GM12892 (cell line): Measurements from ENCODE around the gene ATP6V0B.

Experiments used
- POLR2AphosphoS5 ChIP-seq: IDR thresholded peaks from 2 replicates; pipeline ENCODE4 v1.6.1; 2011; ENCODE audit warnings: low read depth, low read length, control low read depth
- TAF1 ChIP-seq: IDR thresholded peaks from 2 replicates; pipeline ENCODE4 v1.6.1; 2011; ENCODE audit warnings: low read depth, mild to moderate bottlenecking, control low read depth, low read length, borderline replicate concordance

DNA sequence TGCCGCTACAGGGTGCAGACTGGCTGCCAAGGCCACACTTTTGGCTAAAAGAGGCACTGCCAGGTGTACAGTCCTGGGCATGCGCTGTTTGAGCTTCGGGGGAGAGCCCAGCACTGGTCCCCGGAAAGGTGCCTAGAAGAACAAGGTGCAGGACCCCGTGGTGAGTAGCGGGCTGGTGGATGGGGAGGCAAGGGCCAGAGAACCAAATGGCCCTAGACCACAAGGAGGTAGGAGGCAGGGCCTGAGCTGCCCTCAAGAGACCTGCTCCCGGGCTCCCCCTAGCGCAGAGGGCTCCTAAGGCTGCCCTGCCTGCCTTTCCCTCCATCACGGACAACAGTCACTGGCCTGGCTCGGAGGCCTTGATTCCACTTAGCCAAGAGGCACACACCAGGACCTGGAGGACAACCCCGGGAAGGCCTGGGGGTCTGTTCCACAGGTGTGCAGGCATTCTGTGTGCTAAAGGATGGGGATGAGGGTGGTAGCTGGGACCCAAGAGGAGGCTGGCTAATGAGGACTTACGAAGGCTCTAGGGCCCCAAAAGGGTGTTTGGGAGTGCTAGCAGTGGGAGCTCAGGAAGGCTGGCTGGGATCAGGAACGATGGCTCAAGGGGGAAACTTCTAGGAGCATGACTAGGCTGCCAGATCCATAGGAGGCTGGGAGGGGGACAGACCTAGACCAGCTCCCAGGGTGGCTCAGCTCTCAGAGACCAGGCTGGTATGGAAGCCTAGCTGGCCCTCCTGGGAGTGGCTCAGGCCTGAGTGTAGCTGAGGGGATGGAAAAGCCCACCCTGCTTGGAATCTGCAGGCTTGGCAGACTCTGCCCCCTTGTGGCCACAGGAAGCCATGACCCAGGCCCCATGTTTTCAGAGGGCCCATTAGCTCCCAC lies 40.4 kb upstream of the ATP6V0B start:
- TF ChIP-seq POLR2AphosphoS5 (no peak), TAF1 (no peak)
